C4-2B (cell line): Measurements from ENCODE around the gene SLC51A.

Experiments used
- H3K27ac ChIP-seq: fragments of 450-650 bp; 2 replicates; pipeline ENCODE4 v1.5.1; 2017
- CTCF ChIP-seq: fragments of 450-650 bp; conservative IDR thresholded peaks from 2 replicates; pipeline ENCODE4 v1.5.1; 2017; ENCODE audit warnings: mild to moderate bottlenecking
- ZFX ChIP-seq: fragments of 450-650 bp; IDR thresholded peaks from 2 replicates; pipeline ENCODE4 v1.6.1; 2017

Gene SLC51A

GRCh38 chr3:196275126-196275525 is 58.8 kb downstream of the SLC51A start:
- H3K27ac ChIP-seq, result no peak overlapping the region

GRCh38 chr3:196280689-196281440 is 64.5 kb downstream of the SLC51A start:
- H3K27ac ChIP-seq, result no peak overlapping the region
- TF ChIP-seq CTCF, result no peak
- TF ChIP-seq ZFX, result no peak

More at GRCh38 chr3:196275126-196275525, 58.8 kb downstream of the SLC51A start:
- TF ChIP-seq ZFX (no peak), CTCF (no peak)

- TF ChIP-seq ZFX, result no peak
- TF ChIP-seq CTCF, result no peak
- H3K27ac ChIP-seq, result no peak overlapping the region
Measured at GRCh38 chr3:196281962-196282361, 65.6 kb downstream of the SLC51A start.
